ENCODE measurements around the gene NRDE2.

NRDE2 gene, protein sequence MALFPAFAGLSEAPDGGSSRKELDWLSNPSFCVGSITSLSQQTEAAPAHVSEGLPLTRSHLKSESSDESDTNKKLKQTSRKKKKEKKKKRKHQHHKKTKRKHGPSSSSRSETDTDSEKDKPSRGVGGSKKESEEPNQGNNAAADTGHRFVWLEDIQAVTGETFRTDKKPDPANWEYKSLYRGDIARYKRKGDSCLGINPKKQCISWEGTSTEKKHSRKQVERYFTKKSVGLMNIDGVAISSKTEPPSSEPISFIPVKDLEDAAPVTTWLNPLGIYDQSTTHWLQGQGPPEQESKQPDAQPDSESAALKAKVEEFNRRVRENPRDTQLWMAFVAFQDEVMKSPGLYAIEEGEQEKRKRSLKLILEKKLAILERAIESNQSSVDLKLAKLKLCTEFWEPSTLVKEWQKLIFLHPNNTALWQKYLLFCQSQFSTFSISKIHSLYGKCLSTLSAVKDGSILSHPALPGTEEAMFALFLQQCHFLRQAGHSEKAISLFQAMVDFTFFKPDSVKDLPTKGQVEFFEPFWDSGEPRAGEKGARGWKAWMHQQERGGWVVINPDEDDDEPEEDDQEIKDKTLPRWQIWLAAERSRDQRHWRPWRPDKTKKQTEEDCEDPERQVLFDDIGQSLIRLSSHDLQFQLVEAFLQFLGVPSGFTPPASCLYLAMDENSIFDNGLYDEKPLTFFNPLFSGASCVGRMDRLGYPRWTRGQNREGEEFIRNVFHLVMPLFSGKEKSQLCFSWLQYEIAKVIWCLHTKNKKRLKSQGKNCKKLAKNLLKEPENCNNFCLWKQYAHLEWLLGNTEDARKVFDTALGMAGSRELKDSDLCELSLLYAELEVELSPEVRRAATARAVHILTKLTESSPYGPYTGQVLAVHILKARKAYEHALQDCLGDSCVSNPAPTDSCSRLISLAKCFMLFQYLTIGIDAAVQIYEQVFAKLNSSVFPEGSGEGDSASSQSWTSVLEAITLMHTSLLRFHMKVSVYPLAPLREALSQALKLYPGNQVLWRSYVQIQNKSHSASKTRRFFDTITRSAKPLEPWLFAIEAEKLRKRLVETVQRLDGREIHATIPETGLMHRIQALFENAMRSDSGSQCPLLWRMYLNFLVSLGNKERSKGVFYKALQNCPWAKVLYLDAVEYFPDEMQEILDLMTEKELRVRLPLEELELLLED

GRCh38 chr14:90331497-90332270 is at the start of gene NRDE2:
TSS of gene NRDE2 (minus strand) at chr14:90331941. CDS start at chr14:90331904, 37 bp downstream.
- peak; percentile 97 to 99 for DNase-seq (ENCODE audit: low read depth in 2 of 2)

DNA sequence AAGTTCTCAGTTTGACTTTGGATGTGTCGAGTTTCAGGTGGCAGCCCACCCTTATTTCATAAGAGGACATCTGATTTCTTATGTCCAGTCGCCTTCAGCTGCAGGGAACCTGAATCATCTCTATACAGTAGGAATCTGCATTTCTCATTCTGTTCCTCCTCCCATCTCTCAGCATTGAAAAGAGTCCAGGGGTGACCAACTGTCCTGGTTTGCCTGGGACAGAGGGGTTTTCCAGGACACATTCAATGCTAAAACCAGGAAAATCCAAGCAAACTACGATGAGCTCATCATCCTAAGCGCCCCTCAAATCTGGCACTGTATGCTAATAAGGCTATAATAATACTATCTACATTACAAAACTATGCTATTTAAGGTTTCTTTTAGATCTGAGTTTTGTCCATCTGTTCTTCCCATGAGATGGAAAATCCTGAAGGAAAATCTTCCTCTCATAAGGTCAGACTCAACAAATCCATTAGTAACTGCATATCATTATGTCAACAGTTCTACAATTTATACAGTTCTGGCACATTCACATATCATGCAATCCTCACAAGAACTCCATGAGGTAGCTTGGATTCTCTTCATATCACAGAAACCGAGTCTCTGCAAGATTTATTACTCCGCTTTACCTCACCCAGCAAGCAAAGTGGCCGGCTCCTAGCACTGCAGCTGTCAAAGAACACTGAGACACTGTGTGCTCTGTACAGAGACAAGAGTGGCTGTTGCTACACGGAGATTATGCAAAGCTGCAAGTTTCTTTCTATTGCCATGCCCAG is 49.5 kb upstream of the NRDE2 start:
- DNase-seq (ENCODE audit: low read depth in 2 of 2), result no peak

GRCh38 chr14:90379106-90379505 is 47.4 kb upstream of the NRDE2 start:
- DNase-seq (ENCODE audit: low read depth in 2 of 2), result no peak

DNA sequence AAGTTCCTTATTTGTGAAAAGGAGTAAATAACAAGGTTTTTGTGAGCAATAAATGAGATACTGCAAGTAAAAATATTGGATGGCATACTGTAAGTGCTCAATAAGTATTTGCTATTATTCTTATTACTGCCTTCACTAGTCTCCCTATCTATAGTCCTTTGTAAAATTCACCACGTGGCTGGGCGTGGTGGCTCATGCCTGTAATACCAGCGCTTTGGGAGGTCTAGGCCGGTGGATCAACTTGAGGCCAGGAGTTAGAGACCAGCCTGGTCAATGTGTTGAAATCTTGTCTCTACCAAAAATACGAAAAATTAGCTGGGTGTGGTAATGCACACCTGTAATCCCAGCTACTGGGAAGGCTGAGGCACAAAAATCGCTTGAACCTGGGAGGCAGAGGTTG is 46.5 kb upstream of the NRDE2 start:
- no peak for DNase-seq (ENCODE audit: low read depth in 2 of 2)

DNA sequence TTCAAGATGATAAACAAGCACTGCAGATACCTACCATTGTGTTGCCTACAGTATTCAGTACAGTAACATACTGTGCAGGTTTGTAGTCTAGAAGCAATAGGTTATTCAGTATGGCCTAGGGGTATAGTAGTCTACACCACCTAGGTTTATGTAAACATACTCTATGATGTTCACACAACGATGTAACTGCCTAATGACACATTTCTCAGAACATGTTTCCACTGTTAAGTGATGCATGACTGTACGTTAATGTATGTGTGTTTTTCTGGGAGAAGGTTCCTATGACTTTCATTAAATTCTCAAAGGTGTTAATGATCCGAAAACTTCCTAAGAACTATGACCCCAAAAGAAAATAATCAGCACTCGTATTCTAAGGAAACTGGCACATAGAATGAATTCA is 44.2 kb upstream of the NRDE2 start:
- no peak for DNase-seq (ENCODE audit: low read depth in 2 of 2)

GRCh38 chr14:90374813-90375212 is 43.1 kb upstream of the NRDE2 start:
- no peak for DNase-seq (ENCODE audit: low read depth in 2 of 2)

GRCh38 chr14:90373887-90374286 is 42.1 kb upstream of the NRDE2 start:
- no peak for DNase-seq (ENCODE audit: low read depth in 2 of 2)

- no peak for DNase-seq (ENCODE audit: low read depth in 2 of 2)
Measured at GRCh38 chr14:90368946-90369721, 37.4 kb upstream of the NRDE2 start.

- no peak for DNase-seq (ENCODE audit: low read depth in 2 of 2)
Measured at GRCh38 chr14:90362558-90362896, 30.8 kb upstream of the NRDE2 start.

DNA sequence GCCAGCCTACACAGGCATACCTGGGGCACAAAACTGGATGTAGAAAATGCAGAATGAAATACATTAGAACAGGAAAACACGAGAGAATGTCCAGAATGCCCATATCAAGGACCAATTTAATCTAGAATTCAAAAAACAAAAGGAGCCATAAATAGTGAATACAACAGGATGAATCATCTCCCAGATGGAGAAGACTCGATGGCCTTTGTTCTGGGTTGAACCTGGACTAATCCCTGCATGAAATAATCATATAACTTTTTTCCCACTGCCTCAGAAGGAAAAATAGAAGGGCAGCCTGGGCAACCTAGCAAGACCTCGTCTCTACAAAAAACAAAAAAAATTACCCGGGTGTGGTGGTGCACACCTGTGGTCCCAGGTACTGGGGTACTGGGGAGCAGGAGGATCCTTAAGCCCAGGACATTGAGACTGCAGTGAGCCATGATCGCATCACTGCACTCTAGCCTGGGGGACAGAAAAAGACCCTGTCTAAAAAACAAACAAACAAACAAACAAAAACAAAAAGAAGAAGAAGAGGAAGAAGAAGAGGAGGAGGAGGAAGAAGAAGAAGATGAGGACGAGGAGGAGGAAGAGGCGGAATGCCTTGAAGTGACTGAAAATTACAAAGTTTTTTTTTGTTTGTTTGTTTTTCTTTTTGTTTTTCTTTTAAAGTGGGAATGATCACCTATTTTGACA is 30.3 kb upstream of the NRDE2 start:
- DNase-seq (ENCODE audit: low read depth in 2 of 2), result no peak

GRCh38 chr14:90358359-90358758 is 26.6 kb upstream of the NRDE2 start:
- no peak for DNase-seq (ENCODE audit: low read depth in 2 of 2)

- no peak for DNase-seq (ENCODE audit: low read depth in 2 of 2)
Measured at GRCh38 chr14:90356925-90357324, 25.2 kb upstream of the NRDE2 start.

GRCh38 chr14:90355540-90356518 is 24.1 kb upstream of the NRDE2 start:
- DNase-seq (ENCODE audit: low read depth in 2 of 2), result no peak

GRCh38 chr14:90354551-90355298 is 23.0 kb upstream of the NRDE2 start:
- no peak for DNase-seq (ENCODE audit: low read depth in 2 of 2)

GRCh38 chr14:90349739-90350138 is 18.0 kb upstream of the NRDE2 start:
- no peak for DNase-seq (ENCODE audit: low read depth in 2 of 2)

GRCh38 chr14:90348270-90348669 is 16.5 kb upstream of the NRDE2 start:
- DNase-seq (ENCODE audit: low read depth in 2 of 2), result no peak

GRCh38 chr14:90345239-90345557 is 13.5 kb upstream of the NRDE2 start:
- no peak for DNase-seq (ENCODE audit: low read depth in 2 of 2)
